ENCODE results near the gene KRT15.

The KRT15 gene

GRCh38 chr17:41527063-41528023 is 8.7 kb upstream of the KRT15 start:
- WGBS = 7% methylated on average over 61 of the region's 62 CpGs
- H3K4ac ChIP-seq (ENCODE audit: low read depth in 1 of 2, low read length in 2 of 2) = peak overlapping the region; percentile 42 to 68
- peaks cover 0 to 25% of the 10 kb centered on the region in 2 experiments for H3K36me3 ChIP-seq (ENCODE audit: control insufficient read depth in 1 of 2, insufficient read depth in 2 of 2, low read depth in 1 of 2, low read length in 2 of 2)

GRCh38 chr17:41524261-41524660 is 5.6 kb upstream of the KRT15 start:
- Histone ChIP-seq H2BK15ac (ENCODE audit: low read depth, poor library complexity, severe bottlenecking) (no peak overlapping the region), H3K27me3 (ENCODE audit: control insufficient read depth in 1 of 2, insufficient read depth in 1 of 2, low read length in 2 of 2) (peaks cover 0 to 25% of the 10 kb centered on the region in 2 experiments), H2AFZ (ENCODE audit: low read depth, low read length) (no peak overlapping the region), H4K91ac (ENCODE audit: low read length) (no peak overlapping the region), H3K4me2 (ENCODE audit: low read length, poor library complexity, severe bottlenecking) (no peak overlapping the region), H2AK5ac (ENCODE audit: low read length, severe bottlenecking) (no peak overlapping the region), H3K4me3 (ENCODE audit: insufficient read depth in 1 of 2, low read depth in 1 of 2, low read length in 2 of 2) (no peak overlapping the region), H2BK120ac (ENCODE audit: low read depth, low read length) (no peak overlapping the region), H3K14ac (ENCODE audit: low read length in 2 of 2) (no peak overlapping the region), H4K8ac (ENCODE audit: low read length) (peak overlapping the region; percentile 16), H3K4ac (ENCODE audit: low read depth in 1 of 2, low read length in 2 of 2) (no peak overlapping the region), H3K9me3 (ENCODE audit: control insufficient read depth, low read length) (no peaks in the 10 kb centered on the region), H3K18ac (ENCODE audit: low read depth in 1 of 2, low read length in 2 of 2) (no peak overlapping the region), H3K23ac (ENCODE audit: low read length in 2 of 2) (no peak overlapping the region), H3K79me1 (replicated peaks; ENCODE audit: low read length, poor library complexity, severe bottlenecking) (peaks cover 2% of the 10 kb centered on the region), H3K36me3 (ENCODE audit: control insufficient read depth in 1 of 2, insufficient read depth in 2 of 2, low read depth in 1 of 2, low read length in 2 of 2) (peaks cover 0 to 26% of the 10 kb centered on the region in 2 experiments), H2BK12ac (ENCODE audit: low read length in 2 of 2) (no peak overlapping the region), H3K9ac (ENCODE audit: low read length) (no peak overlapping the region), H3K27ac (ENCODE audit: low read length, poor library complexity, severe bottlenecking) (no peak overlapping the region), H2BK5ac (ENCODE audit: low read depth, low read length, poor library complexity, severe bottlenecking) (no peak overlapping the region), H3K4me1 (ENCODE audit: control insufficient read depth, insufficient read depth, low read depth, low read length) (peaks cover 46% of the 10 kb centered on the region)
- WGBS = 95% methylated on average over 11 of the region's 11 CpGs
- DNase-seq = no peak

More at GRCh38 chr17:41527063-41528023, 8.7 kb upstream of the KRT15 start:
- H4K8ac ChIP-seq (ENCODE audit: low read length) = peak overlapping the region; percentile 88
- DNase-seq = peak; percentile 55
- H3K4me3 ChIP-seq (ENCODE audit: insufficient read depth in 1 of 2, low read depth in 1 of 2, low read length in 2 of 2) = peak overlapping the region; percentile 66 to 73
- peaks cover 2% of the 10 kb centered on the region for H3K79me1 ChIP-seq (replicated peaks; ENCODE audit: low read length, poor library complexity, severe bottlenecking)
- peaks cover 0 to 16% of the 10 kb centered on the region in 2 experiments for H3K27me3 ChIP-seq (ENCODE audit: control insufficient read depth in 1 of 2, insufficient read depth in 1 of 2, low read length in 2 of 2)
- peak overlapping the region; percentile 82 to 92 for H3K18ac ChIP-seq (ENCODE audit: low read depth in 1 of 2, low read length in 2 of 2)
- H3K14ac ChIP-seq (ENCODE audit: low read length in 2 of 2) = peak overlapping the region in 1 of 2 experiments; percentile 90
- H2BK5ac ChIP-seq (ENCODE audit: low read depth, low read length, poor library complexity, severe bottlenecking) = no peak overlapping the region
- peak overlapping the region; percentile 50 for H3K9ac ChIP-seq (ENCODE audit: low read length)
- no peak overlapping the region for H3K27ac ChIP-seq (ENCODE audit: low read length, poor library complexity, severe bottlenecking)
- no peak overlapping the region for H2AK5ac ChIP-seq (ENCODE audit: low read length, severe bottlenecking)
- H3K4me1 ChIP-seq (ENCODE audit: control insufficient read depth, insufficient read depth, low read depth, low read length) = peaks cover 43% of the 10 kb centered on the region
- H2AFZ ChIP-seq (ENCODE audit: low read depth, low read length) = peak overlapping the region; percentile 36
- no peaks in the 10 kb centered on the region for H3K9me3 ChIP-seq (ENCODE audit: control insufficient read depth, low read length)
- peak overlapping the region; percentile 41 for H2BK15ac ChIP-seq (ENCODE audit: low read depth, poor library complexity, severe bottlenecking)
- H3K4me2 ChIP-seq (ENCODE audit: low read length, poor library complexity, severe bottlenecking) = peak overlapping the region; percentile 76
- H3K23ac ChIP-seq (ENCODE audit: low read length in 2 of 2) = peak overlapping the region in 1 of 2 experiments; percentile 94
- peak overlapping the region; percentile 61 for H2BK120ac ChIP-seq (ENCODE audit: low read depth, low read length)
- H2BK12ac ChIP-seq (ENCODE audit: low read length in 2 of 2) = peak overlapping the region; percentile 42 to 49
- peak overlapping the region; percentile 93 for H4K91ac ChIP-seq (ENCODE audit: low read length)

GRCh38 chr17:41523787-41524186 is 5.1 kb upstream of the KRT15 start:
- no peak overlapping the region for H3K9ac ChIP-seq (ENCODE audit: low read length)
- H3K4me1 ChIP-seq (ENCODE audit: control insufficient read depth, insufficient read depth, low read depth, low read length) = peaks cover 46% of the 10 kb centered on the region
- no peak for DNase-seq
- H2BK15ac ChIP-seq (ENCODE audit: low read depth, poor library complexity, severe bottlenecking) = no peak overlapping the region
- H2BK5ac ChIP-seq (ENCODE audit: low read depth, low read length, poor library complexity, severe bottlenecking) = no peak overlapping the region
- H2AK5ac ChIP-seq (ENCODE audit: low read length, severe bottlenecking) = no peak overlapping the region
- H3K4me2 ChIP-seq (ENCODE audit: low read length, poor library complexity, severe bottlenecking) = no peak overlapping the region
- no peak overlapping the region for H3K4me3 ChIP-seq (ENCODE audit: insufficient read depth in 1 of 2, low read depth in 1 of 2, low read length in 2 of 2)
- peaks cover 0 to 26% of the 10 kb centered on the region in 2 experiments for H3K36me3 ChIP-seq (ENCODE audit: control insufficient read depth in 1 of 2, insufficient read depth in 2 of 2, low read depth in 1 of 2, low read length in 2 of 2)
- H2BK12ac ChIP-seq (ENCODE audit: low read length in 2 of 2) = peak overlapping the region; percentile 42 to 56
- no peak overlapping the region for H3K23ac ChIP-seq (ENCODE audit: low read length in 2 of 2)
- H2BK120ac ChIP-seq (ENCODE audit: low read depth, low read length) = no peak overlapping the region
- H3K9me3 ChIP-seq (ENCODE audit: control insufficient read depth, low read length) = no peaks in the 10 kb centered on the region
- H3K18ac ChIP-seq (ENCODE audit: low read depth in 1 of 2, low read length in 2 of 2) = peak overlapping the region; percentile 12 to 55
- H3K27me3 ChIP-seq (ENCODE audit: control insufficient read depth in 1 of 2, insufficient read depth in 1 of 2, low read length in 2 of 2) = peaks cover 0 to 25% of the 10 kb centered on the region in 2 experiments
- H3K27ac ChIP-seq (ENCODE audit: low read length, poor library complexity, severe bottlenecking) = no peak overlapping the region
- peak overlapping the region in 1 of 2 experiments; percentile 39 for H3K14ac ChIP-seq (ENCODE audit: low read length in 2 of 2)
- no peak overlapping the region for H3K4ac ChIP-seq (ENCODE audit: low read depth in 1 of 2, low read length in 2 of 2)
- 94% methylated on average over 19 of the region's 19 CpGs for WGBS
- H4K8ac ChIP-seq (ENCODE audit: low read length) = no peak overlapping the region
- no peak overlapping the region for H2AFZ ChIP-seq (ENCODE audit: low read depth, low read length)
- peaks cover 2% of the 10 kb centered on the region for H3K79me1 ChIP-seq (replicated peaks; ENCODE audit: low read length, poor library complexity, severe bottlenecking)
- H4K91ac ChIP-seq (ENCODE audit: low read length) = peak overlapping the region; percentile 62

GRCh38 chr17:41523225-41523593 is 4.5 kb upstream of the KRT15 start:
- Histone ChIP-seq H2BK15ac (ENCODE audit: low read depth, poor library complexity, severe bottlenecking) (no peak overlapping the region), H4K91ac (ENCODE audit: low read length) (no peak overlapping the region), H3K18ac (ENCODE audit: low read depth in 1 of 2, low read length in 2 of 2) (no peak overlapping the region), H3K4me2 (ENCODE audit: low read length, poor library complexity, severe bottlenecking) (no peak overlapping the region), H2AK5ac (ENCODE audit: low read length, severe bottlenecking) (no peak overlapping the region), H2BK120ac (ENCODE audit: low read depth, low read length) (no peak overlapping the region), H2BK5ac (ENCODE audit: low read depth, low read length, poor library complexity, severe bottlenecking) (no peak overlapping the region), H3K9ac (ENCODE audit: low read length) (no peak overlapping the region), H3K4ac (ENCODE audit: low read depth in 1 of 2, low read length in 2 of 2) (no peak overlapping the region), H3K27me3 (ENCODE audit: control insufficient read depth in 1 of 2, insufficient read depth in 1 of 2, low read length in 2 of 2) (peaks cover 0 to 21% of the 10 kb centered on the region in 2 experiments), H3K79me1 (replicated peaks; ENCODE audit: low read length, poor library complexity, severe bottlenecking) (peaks cover 2% of the 10 kb centered on the region), H2AFZ (ENCODE audit: low read depth, low read length) (no peak overlapping the region), H3K9me3 (ENCODE audit: control insufficient read depth, low read length) (no peaks in the 10 kb centered on the region), H3K4me3 (ENCODE audit: insufficient read depth in 1 of 2, low read depth in 1 of 2, low read length in 2 of 2) (no peak overlapping the region), H4K8ac (ENCODE audit: low read length) (no peak overlapping the region), H3K14ac (ENCODE audit: low read length in 2 of 2) (no peak overlapping the region), H3K23ac (ENCODE audit: low read length in 2 of 2) (no peak overlapping the region), H3K27ac (ENCODE audit: low read length, poor library complexity, severe bottlenecking) (no peak overlapping the region), H3K4me1 (ENCODE audit: control insufficient read depth, insufficient read depth, low read depth, low read length) (peaks cover 44% of the 10 kb centered on the region), H2BK12ac (ENCODE audit: low read length in 2 of 2) (no peak overlapping the region), H3K36me3 (ENCODE audit: control insufficient read depth in 1 of 2, insufficient read depth in 2 of 2, low read depth in 1 of 2, low read length in 2 of 2) (peaks cover 0 to 26% of the 10 kb centered on the region in 2 experiments)
- WGBS = 85% methylated on average over 3 of the region's 4 CpGs
- DNase-seq = no peak
